A673 (cell line): Measurements from ENCODE around the gene GNG12.

Experiments used
- EZH2 ChIP-seq: fragments of 200-600 bp; sonication (generic); IDR thresholded peaks from 2 replicates; pipeline ENCODE4 v1.6.1; 2017; ENCODE audit warnings: borderline replicate concordance, low read depth, mild to moderate bottlenecking, mixed read lengths, antibody characterized with exemption, low read length; ENCODE audit not compliant: poor library complexity, severe bottlenecking
- TF ChIP-seq, protein P1 (sequence below): fragments of 300-800, 200-600 bp; sonication (generic); conservative IDR thresholded peaks from 2 replicates; pipeline ENCODE4 v1.5.1; 2017; ENCODE audit warnings: low read depth, mild to moderate bottlenecking, antibody characterized with exemption, low read length, moderate library complexity, mixed read lengths

DNA sequence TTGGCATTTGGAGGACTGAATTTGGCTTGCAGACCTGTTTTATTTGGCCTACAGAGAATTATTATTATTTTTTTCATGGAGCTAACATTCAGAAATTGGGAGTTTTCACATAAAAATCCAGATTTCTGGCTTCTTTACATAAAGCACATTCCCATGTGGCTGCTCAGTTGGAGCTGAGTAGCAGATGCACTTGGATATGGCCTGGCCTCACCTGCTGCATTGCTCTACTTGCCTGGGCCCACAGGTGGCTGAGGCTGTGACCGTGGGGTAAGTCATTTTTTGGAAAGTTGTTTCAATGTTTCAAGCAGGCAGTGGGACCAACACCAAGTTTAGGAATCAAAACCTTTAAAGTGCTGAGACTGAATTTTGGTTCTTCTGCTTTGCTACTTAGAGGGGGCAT is 91.5 kb downstream of the GNG12 start:
- TF ChIP-seq, protein P1, sequence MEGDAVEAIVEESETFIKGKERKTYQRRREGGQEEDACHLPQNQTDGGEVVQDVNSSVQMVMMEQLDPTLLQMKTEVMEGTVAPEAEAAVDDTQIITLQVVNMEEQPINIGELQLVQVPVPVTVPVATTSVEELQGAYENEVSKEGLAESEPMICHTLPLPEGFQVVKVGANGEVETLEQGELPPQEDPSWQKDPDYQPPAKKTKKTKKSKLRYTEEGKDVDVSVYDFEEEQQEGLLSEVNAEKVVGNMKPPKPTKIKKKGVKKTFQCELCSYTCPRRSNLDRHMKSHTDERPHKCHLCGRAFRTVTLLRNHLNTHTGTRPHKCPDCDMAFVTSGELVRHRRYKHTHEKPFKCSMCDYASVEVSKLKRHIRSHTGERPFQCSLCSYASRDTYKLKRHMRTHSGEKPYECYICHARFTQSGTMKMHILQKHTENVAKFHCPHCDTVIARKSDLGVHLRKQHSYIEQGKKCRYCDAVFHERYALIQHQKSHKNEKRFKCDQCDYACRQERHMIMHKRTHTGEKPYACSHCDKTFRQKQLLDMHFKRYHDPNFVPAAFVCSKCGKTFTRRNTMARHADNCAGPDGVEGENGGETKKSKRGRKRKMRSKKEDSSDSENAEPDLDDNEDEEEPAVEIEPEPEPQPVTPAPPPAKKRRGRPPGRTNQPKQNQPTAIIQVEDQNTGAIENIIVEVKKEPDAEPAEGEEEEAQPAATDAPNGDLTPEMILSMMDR: no peak
- TF ChIP-seq EZH2: no peak
